Vagina (tissue), 2 donors: ENCODE results near the gene CDC42EP3. TPM values are rescaled to one million over a fixed set of nuclear protein-coding genes. Genes with fewer than 3 reads are reported as not detected.

ENCODE experiments used
- DNase-seq, 2 donors: peaks; one replicate each; pipeline ENCODE4 v3.0.0-alpha.2; 2017; ENCODE audit errors: extremely low spot score in 2 of 2
- H3K27ac ChIP-seq: fragments of 200-600 bp; sonication (generic); one replicate; pipeline ENCODE4 v1.5.1; 2019
- H3K27me3 ChIP-seq: fragments of 200-600 bp; sonication (generic); one replicate; pipeline ENCODE4 v1.5.1; 2019
- H3K36me3 ChIP-seq, 2 donors: fragments of 200-600 bp; sonication (generic); one replicate each; pipeline ENCODE4 v1.5.1; 2017 to 2019
- H3K4me1 ChIP-seq: fragments of 200-600 bp; sonication (generic); one replicate; pipeline ENCODE4 v1.5.1; 2019
- H3K4me3 ChIP-seq, 2 donors: fragments of 200-600 bp; sonication (generic); 1 replicate in 1 of 2; 2 replicates in 1 of 2; pipeline ENCODE4 v1.5.1; 2016 to 2019
- H3K9me3 ChIP-seq: fragments of 200-600 bp; sonication (generic); one replicate; pipeline ENCODE4 v1.5.1; 2019
- POLR2A ChIP-seq, 2 donors: fragments of 450-650 bp; IDR thresholded peaks; one replicate each; pipeline ENCODE4 v1.6.1; 2017; ENCODE audit warnings: antibody characterized with exemption in 2 of 2, mild to moderate bottlenecking in 2 of 2, moderate library complexity in 2 of 2
- POLR2AphosphoS5 ChIP-seq, 2 donors: sonication (generic); formaldehyde crosslinking; IDR thresholded peaks; one replicate each; pipeline ENCODE4 v1.9.0; 2017; ENCODE audit warnings: antibody characterized with exemption in 2 of 2, mild to moderate bottlenecking in 2 of 2, low read depth in 1 of 2; ENCODE audit not compliant: insufficient read depth in 1 of 2
- intact Hi-C: fragments of 100-400 bp; cut with DNase I; formaldehyde crosslinking; loops from one replicate; pipeline ENCODE4 v1.15.1; 2023
- total RNA-seq: library from RNA; depleted of rRNA; stranded (reverse); fragments of >200 nt; gene quantifications from one replicate; pipeline ENCODE4 v1.2.3, GENCODE V29; 2016
- TF ChIP-seq, protein P1 (sequence below), 3 experiments: fragments of 450-650 bp in 2 of 3; fragments of 200-600 bp in 1 of 3; sonication (generic) in 1 of 3; IDR thresholded peaks; one replicate each; pipeline ENCODE4 v1.5.1; 2017 to 2019; ENCODE audit warnings: antibody characterized with exemption in 3 of 3, mild to moderate bottlenecking in 2 of 3, moderate library complexity in 2 of 3

CDC42EP3 gene
- total RNA-seq, 1 donor from 2014 or later = 44.4 TPM

DNA sequence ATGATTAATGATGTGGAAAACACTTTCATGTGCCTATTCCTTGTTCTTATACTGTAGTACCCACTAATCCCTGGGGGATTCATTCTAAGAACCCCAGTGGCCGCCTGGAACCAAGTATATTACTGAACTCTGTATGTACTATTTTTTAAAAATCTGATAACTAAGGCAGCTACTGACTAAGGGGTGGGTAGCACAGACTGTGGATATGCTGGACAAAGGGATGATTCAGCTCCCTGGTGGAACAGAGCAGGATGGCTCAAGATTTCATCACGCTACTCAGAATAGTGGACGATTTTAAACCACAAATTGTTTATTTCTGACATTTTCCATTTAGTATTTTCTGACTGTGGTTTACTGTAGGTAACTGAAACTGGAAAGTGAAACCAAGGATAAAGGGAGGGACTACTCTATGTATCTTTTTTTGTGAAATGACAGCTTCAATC lies 41.8 kb upstream of the CDC42EP3 start:
- H3K9me3 ChIP-seq = no peaks in the 10 kb centered on the region
- intact Hi-C loops = no loop called here
- H3K36me3 ChIP-seq = no peaks in the 10 kb centered on the region
- no peaks in the 10 kb centered on the region for H3K4me1 ChIP-seq
- DNase-seq = no peak
- TF ChIP-seq, protein P1, sequence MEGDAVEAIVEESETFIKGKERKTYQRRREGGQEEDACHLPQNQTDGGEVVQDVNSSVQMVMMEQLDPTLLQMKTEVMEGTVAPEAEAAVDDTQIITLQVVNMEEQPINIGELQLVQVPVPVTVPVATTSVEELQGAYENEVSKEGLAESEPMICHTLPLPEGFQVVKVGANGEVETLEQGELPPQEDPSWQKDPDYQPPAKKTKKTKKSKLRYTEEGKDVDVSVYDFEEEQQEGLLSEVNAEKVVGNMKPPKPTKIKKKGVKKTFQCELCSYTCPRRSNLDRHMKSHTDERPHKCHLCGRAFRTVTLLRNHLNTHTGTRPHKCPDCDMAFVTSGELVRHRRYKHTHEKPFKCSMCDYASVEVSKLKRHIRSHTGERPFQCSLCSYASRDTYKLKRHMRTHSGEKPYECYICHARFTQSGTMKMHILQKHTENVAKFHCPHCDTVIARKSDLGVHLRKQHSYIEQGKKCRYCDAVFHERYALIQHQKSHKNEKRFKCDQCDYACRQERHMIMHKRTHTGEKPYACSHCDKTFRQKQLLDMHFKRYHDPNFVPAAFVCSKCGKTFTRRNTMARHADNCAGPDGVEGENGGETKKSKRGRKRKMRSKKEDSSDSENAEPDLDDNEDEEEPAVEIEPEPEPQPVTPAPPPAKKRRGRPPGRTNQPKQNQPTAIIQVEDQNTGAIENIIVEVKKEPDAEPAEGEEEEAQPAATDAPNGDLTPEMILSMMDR (IDR thresholded peaks at IDR 0.05) = no peak
- no peak for TF ChIP-seq POLR2AphosphoS5 (IDR thresholded peaks at IDR 0.05; ENCODE audit: insufficient read depth in 1 of 2, low read depth in 1 of 2)
- TF ChIP-seq POLR2A (IDR thresholded peaks at IDR 0.05) = no peak
- H3K27ac ChIP-seq = no peak overlapping the region
- no peaks in the 10 kb centered on the region for H3K27me3 ChIP-seq
- no peak overlapping the region for H3K4me3 ChIP-seq

- H3K36me3 ChIP-seq = no peaks in the 10 kb centered on the region
- TF ChIP-seq, protein P1 (IDR thresholded peaks at IDR 0.05) = no peak
- no peak for TF ChIP-seq POLR2AphosphoS5 (IDR thresholded peaks at IDR 0.05; ENCODE audit: insufficient read depth in 1 of 2, low read depth in 1 of 2)
- no peak for TF ChIP-seq POLR2A (IDR thresholded peaks at IDR 0.05)
- intact Hi-C loops = no loop called here
- no peak overlapping the region for H3K27ac ChIP-seq
- no peaks in the 10 kb centered on the region for H3K27me3 ChIP-seq
- H3K4me1 ChIP-seq = no peaks in the 10 kb centered on the region
- DNase-seq = no peak
- H3K9me3 ChIP-seq = no peaks in the 10 kb centered on the region
- no peak overlapping the region for H3K4me3 ChIP-seq
These were observed 40.4 kb upstream of the CDC42EP3 start for GRCh38 chr2:37711831-37712230.

- intact Hi-C loops = no loop called here
- Histone ChIP-seq H3K27me3 (no peaks in the 10 kb centered on the region), H3K36me3 (no peaks in the 10 kb centered on the region), H3K4me1 (no peaks in the 10 kb centered on the region), H3K27ac (no peak overlapping the region), H3K9me3 (no peaks in the 10 kb centered on the region), H3K4me3 (no peak overlapping the region)
- no peak for DNase-seq
- no peak for TF ChIP-seq POLR2A (IDR thresholded peaks at IDR 0.05)
- TF ChIP-seq, protein P1 (IDR thresholded peaks at IDR 0.05) = no peak
These were observed 39.9 kb upstream of the CDC42EP3 start for GRCh38 chr2:37711308-37711731.

DNA sequence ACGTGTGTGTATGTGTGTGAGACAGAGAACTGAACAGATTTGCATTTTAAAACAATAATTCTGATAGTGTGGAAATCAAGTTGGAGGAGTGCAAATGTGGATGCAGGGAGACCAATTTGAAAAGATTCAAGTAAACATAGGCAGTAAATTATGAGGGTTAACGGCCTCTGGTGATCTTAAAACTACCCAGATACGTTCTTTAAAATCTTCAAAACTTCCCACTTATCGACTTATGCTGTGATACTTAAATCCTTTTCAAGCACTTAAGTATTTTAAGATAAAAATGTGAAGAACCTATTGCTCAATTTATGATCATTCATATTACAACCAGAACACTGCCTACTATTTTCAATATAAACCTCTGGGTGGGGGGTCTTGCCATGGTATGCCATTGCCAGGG lies 37.7 kb upstream of the CDC42EP3 start:
- DNase-seq = no peak
- no peak overlapping the region for H3K27ac ChIP-seq
- no peaks in the 10 kb centered on the region for H3K9me3 ChIP-seq
- no peak overlapping the region for H3K4me3 ChIP-seq
- H3K36me3 ChIP-seq = no peaks in the 10 kb centered on the region
- intact Hi-C loops = no loop called here
- H3K27me3 ChIP-seq = no peaks in the 10 kb centered on the region
- TF ChIP-seq POLR2A (IDR thresholded peaks at IDR 0.05) = no peak
- TF ChIP-seq, protein P1 (IDR thresholded peaks at IDR 0.05) = no peak
- TF ChIP-seq POLR2AphosphoS5 (IDR thresholded peaks at IDR 0.05; ENCODE audit: insufficient read depth in 1 of 2, low read depth in 1 of 2) = no peak
- no peaks in the 10 kb centered on the region for H3K4me1 ChIP-seq

DNA sequence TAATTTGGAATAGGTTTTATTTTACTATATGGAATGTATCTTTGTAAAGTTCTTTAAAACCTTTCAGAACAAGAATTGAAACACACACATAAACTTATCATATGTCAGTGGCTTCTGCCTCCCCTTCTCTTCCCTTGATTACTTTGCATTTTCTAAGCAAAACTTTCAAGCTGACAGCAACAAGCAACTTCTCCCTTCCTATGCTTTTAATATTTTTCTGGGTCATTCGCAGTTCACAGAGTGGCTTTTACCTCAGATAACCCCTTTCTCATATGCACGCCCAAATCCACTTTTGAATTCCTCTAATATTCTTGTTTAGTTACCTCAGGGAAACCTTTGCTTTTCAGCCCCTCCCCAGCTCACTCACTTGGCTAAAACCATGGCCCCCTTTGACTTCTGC lies 36.7 kb upstream of the CDC42EP3 start:
- Histone ChIP-seq H3K4me3 (no peak overlapping the region), H3K4me1 (no peaks in the 10 kb centered on the region), H3K27ac (no peak overlapping the region), H3K36me3 (no peaks in the 10 kb centered on the region), H3K27me3 (no peaks in the 10 kb centered on the region), H3K9me3 (no peaks in the 10 kb centered on the region)
- TF ChIP-seq POLR2AphosphoS5 (IDR thresholded peaks at IDR 0.05; ENCODE audit: insufficient read depth in 1 of 2, low read depth in 1 of 2) (no peak), POLR2A (IDR thresholded peaks at IDR 0.05) (no peak)
- TF ChIP-seq, protein P1 (IDR thresholded peaks at IDR 0.05) = no peak
- intact Hi-C loops = no loop called here
- no peak for DNase-seq
